Measurements from ENCODE around the gene CDC25C.
"Not testable (repeated sequence)": the region's sequence is repeated elsewhere in the genome, so short reads cannot be mapped to it uniquely, and the experiment has no call there.

CDC25C gene

GRCh38 chr5:138338411-138339090, 6.9 kb upstream of the CDC25C start:
- H3K9me3 ChIP-seq (ENCODE audit: low read length), result no peaks in the 10 kb centered on the region
- H3K4me3 ChIP-seq (ENCODE audit: low read length), result peak overlapping the region; percentile 97

DNA sequence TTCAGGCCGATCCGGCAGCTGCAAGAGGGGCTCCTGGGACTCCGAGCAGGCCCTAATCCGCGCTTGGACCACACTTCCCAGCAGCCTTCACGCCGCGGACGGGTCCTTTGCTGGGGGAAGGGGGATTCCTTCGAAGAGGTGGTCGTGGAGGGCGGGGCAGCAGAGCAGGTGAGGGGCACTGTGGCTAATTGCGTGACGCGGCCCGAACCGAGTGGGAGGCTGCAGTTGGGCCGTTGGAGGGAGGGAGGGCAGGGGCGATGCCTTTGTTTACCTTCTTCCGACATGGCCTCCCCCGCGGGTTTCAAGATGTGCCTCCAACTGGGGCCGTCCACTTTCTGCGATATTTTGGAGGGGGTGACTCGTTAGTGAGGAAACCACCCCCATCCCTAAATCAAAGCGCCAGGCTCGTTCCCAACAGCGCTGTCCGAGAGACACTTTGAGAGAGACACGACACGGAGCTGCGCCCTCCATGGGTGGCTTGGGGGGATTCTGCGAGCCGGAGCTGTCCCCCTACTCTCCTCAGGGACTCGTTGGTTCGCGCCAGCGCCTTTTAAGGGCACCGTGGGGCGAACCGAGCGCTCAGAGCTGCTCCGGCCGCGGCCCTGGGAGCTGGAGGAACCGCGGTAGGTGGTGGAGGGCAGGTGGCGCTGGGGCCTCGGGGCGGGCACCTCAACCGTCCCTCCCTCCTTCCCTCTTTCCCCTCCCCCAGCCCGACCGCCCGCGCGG, 6.2 kb upstream of the CDC25C start, which contains the start of gene FAM53C:
TSS of gene FAM53C (plus strand) at position 582 of the 726 bp plus-strand sequence. CDS start 3,070 bp downstream, outside the sequence.
- no peaks in the 10 kb centered on the region for H3K9me3 ChIP-seq (ENCODE audit: low read length)
- H3K27me3 ChIP-seq (ENCODE audit: insufficient read depth, low read length), result no peaks in the 10 kb centered on the region
- H3K36me3 ChIP-seq (ENCODE audit: insufficient read depth, low read length), result peaks cover 25% of the 10 kb centered on the region
- H2AFZ ChIP-seq (ENCODE audit: low read depth, low read length), result peak within 1 kb of the TSS; percentile 85
- H3K4me1 ChIP-seq (ENCODE audit: insufficient read depth, low read length), result peaks cover 18% of the 10 kb centered on the region
- peak within 1 kb of the TSS; percentile 97 for H3K4me3 ChIP-seq (ENCODE audit: low read length)

More at GRCh38 chr5:138338411-138339090, 6.9 kb upstream of the CDC25C start:
- Histone ChIP-seq H2AFZ (ENCODE audit: low read depth, low read length) (no peak overlapping the region), H3K4me1 (ENCODE audit: insufficient read depth, low read length) (peaks cover 18% of the 10 kb centered on the region), H3K27me3 (ENCODE audit: insufficient read depth, low read length) (no peaks in the 10 kb centered on the region), H3K36me3 (ENCODE audit: insufficient read depth, low read length) (peaks cover 29% of the 10 kb centered on the region)

- Histone ChIP-seq H3K4me1 (ENCODE audit: insufficient read depth, low read length) (peaks cover 18% of the 10 kb centered on the region), H3K4me3 (ENCODE audit: low read length) (peak overlapping the region; percentile 97), H3K9me3 (ENCODE audit: low read length) (no peaks in the 10 kb centered on the region), H3K36me3 (ENCODE audit: insufficient read depth, low read length) (peaks cover 24% of the 10 kb centered on the region), H3K27me3 (ENCODE audit: insufficient read depth, low read length) (no peaks in the 10 kb centered on the region), H2AFZ (ENCODE audit: low read depth, low read length) (peak overlapping the region; percentile 85)
Measured at GRCh38 chr5:138336952-138337684, 5.5 kb upstream of the CDC25C start.

DNA sequence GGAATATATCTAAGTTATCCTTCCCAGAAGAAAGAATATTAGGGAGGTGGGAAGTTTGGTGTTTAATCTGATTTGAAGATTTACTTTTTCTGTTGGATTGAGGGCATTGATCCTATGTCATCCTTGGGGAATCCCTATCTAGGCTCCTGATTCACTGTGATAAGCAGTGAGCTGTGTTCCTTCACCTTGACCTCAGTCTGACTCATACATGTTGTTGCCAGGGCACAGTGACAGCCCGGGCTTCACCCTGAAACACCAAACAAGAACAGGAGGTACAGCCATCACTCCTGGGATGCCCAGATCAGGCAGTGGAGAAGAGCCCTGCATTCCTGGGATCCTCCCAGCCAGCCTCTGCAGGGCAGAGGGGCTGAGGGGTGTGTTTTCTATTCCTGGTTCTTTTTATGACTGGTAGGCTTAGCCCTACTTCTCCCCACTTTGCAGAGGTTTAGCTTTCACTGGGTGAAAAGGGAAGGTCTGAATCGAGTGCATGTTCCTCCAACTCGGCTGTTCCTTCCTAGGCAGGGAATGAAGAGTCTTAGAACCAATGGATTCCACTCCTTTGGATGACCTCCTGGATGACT, 3.4 kb upstream of the CDC25C start:
- no peaks in the 10 kb centered on the region for H3K9me3 ChIP-seq (ENCODE audit: low read length)
- no peak overlapping the region for H3K4me3 ChIP-seq (ENCODE audit: low read length)
- H3K27me3 ChIP-seq (ENCODE audit: insufficient read depth, low read length), result no peaks in the 10 kb centered on the region
- peaks cover 23% of the 10 kb centered on the region for H3K4me1 ChIP-seq (ENCODE audit: insufficient read depth, low read length)
- H3K36me3 ChIP-seq (ENCODE audit: insufficient read depth, low read length), result peaks cover 2% of the 10 kb centered on the region
- H2AFZ ChIP-seq (ENCODE audit: low read depth, low read length), result no peak overlapping the region

DNA sequence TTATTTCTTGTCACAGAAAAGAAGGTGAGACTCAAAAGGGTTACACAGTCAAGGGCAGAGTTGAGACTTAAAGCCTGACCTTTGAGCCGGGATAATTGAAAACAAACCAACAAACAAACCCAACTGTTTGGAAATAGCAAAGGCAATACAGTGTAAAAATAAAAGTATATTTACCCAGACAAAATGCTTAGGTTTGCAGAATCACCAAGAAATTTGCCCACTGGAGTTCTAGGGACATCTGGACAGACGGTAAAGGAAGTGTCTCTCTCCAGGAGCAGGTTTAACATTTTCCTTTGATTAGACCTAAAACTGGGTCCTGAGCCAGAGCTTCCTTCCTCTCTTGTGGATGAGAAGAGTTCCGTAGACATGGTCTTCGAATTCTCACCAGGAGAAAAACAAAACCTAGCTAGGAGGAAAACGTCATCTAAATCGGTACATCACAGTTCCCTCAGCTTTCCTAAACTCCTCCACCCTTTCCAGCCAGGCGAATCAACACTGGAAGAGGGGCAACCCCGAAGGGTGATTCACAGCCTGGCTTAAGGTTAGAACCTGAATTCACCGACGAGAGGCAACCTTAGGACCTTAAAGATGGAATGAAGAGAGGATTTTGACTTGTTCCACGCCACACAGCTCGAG, 673 bp downstream of the CDC25C start:
- H3K4me1 ChIP-seq (ENCODE audit: insufficient read depth, low read length), result peaks cover 10% of the 10 kb centered on the region
- peak overlapping the region; percentile 66 for H2AFZ ChIP-seq (ENCODE audit: low read depth, low read length)
- no peaks in the 10 kb centered on the region for H3K27me3 ChIP-seq (ENCODE audit: insufficient read depth, low read length)
- peaks cover 6% of the 10 kb centered on the region for H3K36me3 ChIP-seq (ENCODE audit: insufficient read depth, low read length)
- no peaks in the 10 kb centered on the region for H3K9me3 ChIP-seq (ENCODE audit: low read length)
- H3K4me3 ChIP-seq (ENCODE audit: low read length), result peak overlapping the region; percentile 72

- not testable (repeated sequence) for H3K4me1 ChIP-seq (ENCODE audit: insufficient read depth, low read length); H3K4me3 ChIP-seq (ENCODE audit: low read length); H2AFZ ChIP-seq (ENCODE audit: low read depth, low read length); H3K27me3 ChIP-seq (ENCODE audit: insufficient read depth, low read length); H3K9me3 ChIP-seq (ENCODE audit: low read length)
- peaks cover 38% of the 10 kb centered on the region for H3K36me3 ChIP-seq (ENCODE audit: insufficient read depth, low read length)
Measured at GRCh38 chr5:138318211-138318610, 13.4 kb downstream of the CDC25C start.

DNA sequence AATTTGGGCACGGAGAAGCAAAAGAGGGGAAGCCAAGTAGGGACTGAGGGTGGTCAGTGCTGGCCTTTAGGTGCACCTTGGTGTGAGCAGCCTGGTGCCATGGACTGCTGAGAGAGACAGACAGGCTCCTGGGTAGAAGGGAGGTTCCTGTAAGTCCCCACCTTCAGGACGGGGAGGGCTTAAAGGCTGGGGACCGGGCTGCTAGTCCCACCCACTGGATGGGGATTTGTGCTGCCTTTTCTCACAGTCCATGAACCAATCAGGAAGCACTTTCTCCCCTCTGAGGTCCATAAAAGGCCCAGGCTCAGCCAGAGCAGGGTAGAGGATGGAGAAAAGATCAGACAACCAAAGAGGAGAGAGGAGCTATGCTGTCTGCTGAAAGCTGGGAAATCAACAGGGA, 15.2 kb downstream of the CDC25C start:
- Histone ChIP-seq H3K36me3 (ENCODE audit: insufficient read depth, low read length) (peaks cover 45% of the 10 kb centered on the region), H3K4me1 (ENCODE audit: insufficient read depth, low read length) (no peaks in the 10 kb centered on the region)

GRCh38 chr5:138315751-138316278, 15.8 kb downstream of the CDC25C start:
- no peak overlapping the region for H3K4me3 ChIP-seq (ENCODE audit: low read length)
- peaks cover 45% of the 10 kb centered on the region for H3K36me3 ChIP-seq (ENCODE audit: insufficient read depth, low read length)
- H2AFZ ChIP-seq (ENCODE audit: low read depth, low read length), result no peak overlapping the region
- H3K9me3 ChIP-seq (ENCODE audit: low read length), result no peaks in the 10 kb centered on the region
- no peaks in the 10 kb centered on the region for H3K4me1 ChIP-seq (ENCODE audit: insufficient read depth, low read length)
- no peaks in the 10 kb centered on the region for H3K27me3 ChIP-seq (ENCODE audit: insufficient read depth, low read length)

More for the DNA sequence above, 15.2 kb downstream of the CDC25C start:
- no peak overlapping the region for H2AFZ ChIP-seq (ENCODE audit: low read depth, low read length)
- H3K4me3 ChIP-seq (ENCODE audit: low read length), result no peak overlapping the region
- no peaks in the 10 kb centered on the region for H3K27me3 ChIP-seq (ENCODE audit: insufficient read depth, low read length)
- H3K9me3 ChIP-seq (ENCODE audit: low read length), result no peaks in the 10 kb centered on the region

GRCh38 chr5:138305797-138306196, 25.8 kb downstream of the CDC25C start:
- H3K9me3 ChIP-seq (ENCODE audit: low read length), result no peaks in the 10 kb centered on the region
- no peak overlapping the region for H2AFZ ChIP-seq (ENCODE audit: low read depth, low read length)
- H3K36me3 ChIP-seq (ENCODE audit: insufficient read depth, low read length), result peaks cover 14% of the 10 kb centered on the region
- H3K4me1 ChIP-seq (ENCODE audit: insufficient read depth, low read length), result no peaks in the 10 kb centered on the region
- H3K4me3 ChIP-seq (ENCODE audit: low read length), result no peak overlapping the region
- H3K27me3 ChIP-seq (ENCODE audit: insufficient read depth, low read length), result no peaks in the 10 kb centered on the region

GRCh38 chr5:138303372-138303771, 28.2 kb downstream of the CDC25C start:
- H3K27me3 ChIP-seq (ENCODE audit: insufficient read depth, low read length), result no peaks in the 10 kb centered on the region
- peaks cover 3% of the 10 kb centered on the region for H3K36me3 ChIP-seq (ENCODE audit: insufficient read depth, low read length)
- H3K9me3 ChIP-seq (ENCODE audit: low read length), result peaks cover 3% of the 10 kb centered on the region
- no peak overlapping the region for H2AFZ ChIP-seq (ENCODE audit: low read depth, low read length)
- H3K4me3 ChIP-seq (ENCODE audit: low read length), result no peak overlapping the region
- H3K4me1 ChIP-seq (ENCODE audit: insufficient read depth, low read length), result no peaks in the 10 kb centered on the region

DNA sequence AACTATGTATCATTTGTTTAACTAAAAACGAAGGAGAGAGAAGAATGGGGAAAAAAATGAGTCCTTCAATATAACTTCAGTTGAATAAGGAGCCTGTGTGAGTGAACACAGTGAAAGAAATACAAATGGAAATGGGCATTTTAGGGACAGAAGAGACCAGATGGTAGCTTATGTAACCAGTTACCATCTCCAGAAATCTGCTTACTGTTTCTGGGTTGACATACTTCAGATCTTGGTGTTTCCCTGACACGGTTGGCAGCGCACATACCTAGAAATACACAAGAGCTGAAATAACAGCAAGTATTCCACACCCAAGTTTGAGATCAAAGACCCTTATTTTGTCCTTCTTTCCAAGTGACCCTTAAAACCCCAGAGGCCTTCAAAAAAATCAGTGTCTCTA, 42.3 kb downstream of the CDC25C start:
- Histone ChIP-seq H3K36me3 (ENCODE audit: insufficient read depth, low read length) (peaks cover 37% of the 10 kb centered on the region), H3K4me1 (ENCODE audit: insufficient read depth, low read length) (no peaks in the 10 kb centered on the region), H3K9me3 (ENCODE audit: low read length) (no peaks in the 10 kb centered on the region), H3K4me3 (ENCODE audit: low read length) (no peak overlapping the region), H3K27me3 (ENCODE audit: insufficient read depth, low read length) (no peaks in the 10 kb centered on the region), H2AFZ (ENCODE audit: low read depth, low read length) (no peak overlapping the region)

- peaks cover 38% of the 10 kb centered on the region for H3K36me3 ChIP-seq (ENCODE audit: insufficient read depth, low read length)
- H3K9me3 ChIP-seq (ENCODE audit: low read length), result no peaks in the 10 kb centered on the region
- no peak overlapping the region for H3K4me3 ChIP-seq (ENCODE audit: low read length)
- no peaks in the 10 kb centered on the region for H3K4me1 ChIP-seq (ENCODE audit: insufficient read depth, low read length)
- no peaks in the 10 kb centered on the region for H3K27me3 ChIP-seq (ENCODE audit: insufficient read depth, low read length)
- H2AFZ ChIP-seq (ENCODE audit: low read depth, low read length), result no peak overlapping the region
Measured at GRCh38 chr5:138287246-138287645, 44.4 kb downstream of the CDC25C start.

Measured in neuron (in vitro differentiated cells).